ENCODE results near the gene LSS. TPM values are rescaled to one million over a fixed set of nuclear protein-coding genes. Genes with fewer than 3 reads are reported as not detected.

Gene LSS
- total RNA-seq, 2 experiments from 2014 or later: 30.4 TPM

GRCh38 chr21:46146856-46147255 is 81.7 kb downstream of the LSS start:
- Histone ChIP-seq H3K4me1 (ENCODE audit: insufficient read depth, low read length) (peaks cover 12% of the 10 kb centered on the region), H3K27me3 (ENCODE audit: control insufficient read depth in 1 of 2, insufficient read depth in 2 of 2, low read length in 2 of 2) (no peaks in the 10 kb centered on the region), H3K9me3 (ENCODE audit: control insufficient read depth in 1 of 2, insufficient read depth in 1 of 2, low read length in 2 of 2) (peaks cover 0 to 5% of the 10 kb centered on the region in 2 experiments), H3K36me3 (ENCODE audit: insufficient read depth, low read length) (no peaks in the 10 kb centered on the region), H3K27ac (ENCODE audit: low read depth in 1 of 2, low read length in 2 of 2) (no peak overlapping the region), H3K4me3 (ENCODE audit: low read length) (no peak overlapping the region)
- Mint-ChIP-seq H3K27ac (no peak overlapping the region), H3K4me3 (no peak overlapping the region), H3K9me3 (no peaks in the 10 kb centered on the region), H3K4me1 (ENCODE audit: low read depth) (peaks cover 8% of the 10 kb centered on the region), H3K27me3 (no peaks in the 10 kb centered on the region), H3K36me3 (ENCODE audit: low read depth) (no peaks in the 10 kb centered on the region)
- TF ChIP-seq CTCF (IDR thresholded peaks at IDR 0.05): no peak
- ATAC-seq (ENCODE audit: poor library complexity) (no peak), DNase-seq (no peak)
- POLR2A ChIA-PET: no interaction called here
- intact Hi-C loops (cut with DNase I, micrococcal nuclease): loop anchor here (2.0 to 10.0 kb wide), 3 partner anchors 138 to 175 kb away; partner anchors contain the start of genes MCM3AP (in 2 of the 2), C21orf58 (in 1 of the 2), PCNT (in 1 of the 2) and YBEY (in 1 of the 2)
- CTCF ChIA-PET: no interaction called here

- ATAC-seq (ENCODE audit: poor library complexity) (no peak), DNase-seq (no peak)
- Mint-ChIP-seq H3K27ac (no peak overlapping the region), H3K27me3 (no peaks in the 10 kb centered on the region), H3K4me1 (ENCODE audit: low read depth) (peaks cover 8% of the 10 kb centered on the region), H3K9me3 (no peaks in the 10 kb centered on the region), H3K4me3 (no peak overlapping the region), H3K36me3 (ENCODE audit: low read depth) (no peaks in the 10 kb centered on the region)
- H3K27ac ChIP-seq (ENCODE audit: low read depth in 1 of 2, low read length in 2 of 2): no peak overlapping the region
- H3K27me3 ChIP-seq (ENCODE audit: control insufficient read depth in 1 of 2, insufficient read depth in 2 of 2, low read length in 2 of 2): no peaks in the 10 kb centered on the region
- H3K4me1 ChIP-seq (ENCODE audit: insufficient read depth, low read length): peaks cover 12% of the 10 kb centered on the region
- no peaks in the 10 kb centered on the region for H3K36me3 ChIP-seq (ENCODE audit: insufficient read depth, low read length)
- POLR2A ChIA-PET: no interaction called here
- H3K9me3 ChIP-seq (ENCODE audit: control insufficient read depth in 1 of 2, insufficient read depth in 1 of 2, low read length in 2 of 2): peaks cover 0 to 5% of the 10 kb centered on the region in 2 experiments
- intact Hi-C loops (cut with DNase I, micrococcal nuclease): loop anchor here (2.0 to 10.0 kb wide), 3 partner anchors 139 to 176 kb away; partner anchors contain the start of genes MCM3AP (in 2 of the 2), C21orf58 (in 1 of the 2), PCNT (in 1 of the 2) and YBEY (in 1 of the 2)
- no peak overlapping the region for H3K4me3 ChIP-seq (ENCODE audit: low read length)
- TF ChIP-seq CTCF (IDR thresholded peaks at IDR 0.05): no peak
- CTCF ChIA-PET: no interaction called here
Observed at GRCh38 chr21:46145840-46146691, 82.5 kb downstream of the LSS start.

GRCh38 chr21:46145159-46145839 is 83.3 kb downstream of the LSS start:
- no peak overlapping the region for H3K4me3 ChIP-seq (ENCODE audit: low read length)
- H3K4me1 Mint-ChIP-seq (ENCODE audit: low read depth): peaks cover 8% of the 10 kb centered on the region
- CTCF ChIA-PET: no interaction called here
- DNase-seq: no peak
- no peaks in the 10 kb centered on the region for H3K27me3 ChIP-seq (ENCODE audit: control insufficient read depth in 1 of 2, insufficient read depth in 2 of 2, low read length in 2 of 2)
- POLR2A ChIA-PET: no interaction called here
- H3K9me3 ChIP-seq (ENCODE audit: control insufficient read depth in 1 of 2, insufficient read depth in 1 of 2, low read length in 2 of 2): peaks cover 0 to 5% of the 10 kb centered on the region in 2 experiments
- no peaks in the 10 kb centered on the region for H3K36me3 ChIP-seq (ENCODE audit: insufficient read depth, low read length)
- H3K27ac Mint-ChIP-seq: no peak overlapping the region
- no peaks in the 10 kb centered on the region for H3K36me3 Mint-ChIP-seq (ENCODE audit: low read depth)
- no peaks in the 10 kb centered on the region for H3K9me3 Mint-ChIP-seq
- H3K27me3 Mint-ChIP-seq: no peaks in the 10 kb centered on the region
- no peak overlapping the region for H3K4me3 Mint-ChIP-seq
- TF ChIP-seq CTCF (IDR thresholded peaks at IDR 0.05): no peak
- H3K4me1 ChIP-seq (ENCODE audit: insufficient read depth, low read length): peaks cover 12% of the 10 kb centered on the region
- H3K27ac ChIP-seq (ENCODE audit: low read depth in 1 of 2, low read length in 2 of 2): no peak overlapping the region
- no peak for ATAC-seq (ENCODE audit: poor library complexity)
- intact Hi-C loops (cut with DNase I, micrococcal nuclease): loop anchor here (5.0 to 10.0 kb wide), 2 partner anchors 140 to 177 kb away; partner anchors contain the start of genes C21orf58 (in 1 of the 2), MCM3AP (in 1 of the 2), PCNT (in 1 of the 2) and YBEY (in 1 of the 2)
